Mesendoderm (in vitro differentiated cells): ENCODE data around the gene SSX7. TPM values are rescaled to one million over a fixed set of nuclear protein-coding genes. Genes with fewer than 3 reads are reported as not detected.
"Not testable (repeated sequence)": the region's sequence is repeated elsewhere in the genome, so short reads cannot be mapped to it uniquely, and the experiment has no call there.

Source experiments
- DNase-seq: peaks from one replicate; pipeline ENCODE4 v3.0.0; 2013
- H2AK5ac ChIP-seq: 2 replicates; pipeline ENCODE4 v1.6.1; 2013; ENCODE audit warnings: low read length, inconsistent platforms
- H2BK120ac ChIP-seq: 2 replicates; pipeline ENCODE4 v1.6.1; 2013; ENCODE audit warnings: low read depth, mild to moderate bottlenecking, low read length, moderate library complexity, mixed read lengths
- H2BK15ac ChIP-seq: replicated peaks from 2 replicates; pipeline ENCODE4 v1.6.1; 2013; ENCODE audit warnings: low read depth, mild to moderate bottlenecking, moderate library complexity
- H2BK5ac ChIP-seq: 2 replicates; pipeline ENCODE4 v1.6.1; 2013; ENCODE audit warnings: low read length, inconsistent platforms
- H3K18ac ChIP-seq: 2 replicates; pipeline ENCODE4 v1.6.1; 2013; ENCODE audit warnings: mild to moderate bottlenecking, low read length, mixed read lengths
- H3K23ac ChIP-seq: one replicate; pipeline ENCODE4 v1.6.1; 2013; ENCODE audit warnings: low read length
- H3K27ac ChIP-seq: 2 replicates; pipeline ENCODE4 v1.5.1; 2013; ENCODE audit warnings: low read depth, mild to moderate bottlenecking, inconsistent platforms, low read length, moderate library complexity
- H3K27me3 ChIP-seq: 2 replicates; pipeline ENCODE4 v1.6.1; 2013; ENCODE audit warnings: low read length, control low read depth, mild to moderate bottlenecking, inconsistent platforms; ENCODE audit not compliant: insufficient read depth, poor library complexity
- H3K36me3 ChIP-seq: 2 replicates; pipeline ENCODE4 v1.6.1; 2013; ENCODE audit warnings: low read length, inconsistent platforms; ENCODE audit not compliant: control insufficient read depth, insufficient read depth
- H3K4ac ChIP-seq: one replicate; pipeline ENCODE4 v1.6.1; 2013; ENCODE audit warnings: low read depth, mild to moderate bottlenecking, low read length, moderate library complexity
- H3K4me1 ChIP-seq: 2 replicates; pipeline ENCODE4 v1.6.1; 2013; ENCODE audit warnings: low read depth, low read length, inconsistent platforms; ENCODE audit not compliant: control insufficient read depth
- H3K4me2 ChIP-seq: 2 replicates; pipeline ENCODE4 v1.6.1; 2013; ENCODE audit warnings: low read length
- H3K4me3 ChIP-seq: 2 replicates; pipeline ENCODE4 v1.5.1; 2013; ENCODE audit warnings: mild to moderate bottlenecking, low read length
- H3K56ac ChIP-seq: one replicate; pipeline ENCODE4 v1.6.1; 2013; ENCODE audit warnings: low read length
- H3K79me1 ChIP-seq: 2 replicates; pipeline ENCODE4 v1.6.1; 2013; ENCODE audit warnings: low read length, inconsistent platforms
- H3K79me2 ChIP-seq: 2 replicates; pipeline ENCODE4 v1.6.1; 2013; ENCODE audit warnings: mild to moderate bottlenecking, low read length; ENCODE audit not compliant: control insufficient read depth, insufficient read depth
- H3K9ac ChIP-seq: 2 replicates; pipeline ENCODE4 v1.6.1; 2013; ENCODE audit warnings: low read length, inconsistent platforms
- H4K5ac ChIP-seq: one replicate; pipeline ENCODE4 v1.6.1; 2013; ENCODE audit warnings: low read length
- H4K8ac ChIP-seq: one replicate; pipeline ENCODE4 v1.6.1; 2013; ENCODE audit warnings: low read depth, mild to moderate bottlenecking, control low read depth, low read length, moderate library complexity
- WGBS: extraction: QIAGEN DNeasy Blood & Tissue Kit; methylation state at CpG from one replicate; pipeline ENCODE4 v1.1.7; 2013; ENCODE audit warnings: low lambda C conversion rate, missing lambda C conversion rate; ENCODE audit not compliant: insufficient coverage; ENCODE audit errors: extremely low coverage; 5-methylcytosine and 5-hydroxymethylcytosine counted together
- polyA plus RNA-seq, 2 experiments: library from polyadenylated mRNA; stranded (reverse); fragments of 200-250 nt; gene quantifications; one replicate each; pipeline ENCODE4 v1.2.3, GENCODE V29; 2013

SSX7 gene, protein sequence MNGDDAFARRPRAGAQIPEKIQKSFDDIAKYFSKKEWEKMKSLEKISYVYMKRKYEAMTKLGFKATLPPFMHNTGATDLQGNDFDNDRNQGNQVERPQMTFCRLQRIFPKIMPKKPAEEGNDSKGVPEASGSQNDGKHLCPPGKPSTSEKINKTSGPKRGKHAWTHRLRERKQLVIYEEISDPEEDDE
- polyA plus RNA-seq (2013, experiment 1 of 2): not detected
- polyA plus RNA-seq (2013, experiment 2 of 2): not detected

- not testable (repeated sequence) for H3K56ac ChIP-seq, DNase-seq, H3K36me3 ChIP-seq, H3K27ac ChIP-seq, H3K4me2 ChIP-seq, H3K27me3 ChIP-seq, H3K23ac ChIP-seq, H2BK15ac ChIP-seq, H2AK5ac ChIP-seq, H4K5ac ChIP-seq, H3K79me1 ChIP-seq, H3K4me1 ChIP-seq, H3K18ac ChIP-seq, H3K9ac ChIP-seq, H2BK5ac ChIP-seq, H3K4ac ChIP-seq, H4K8ac ChIP-seq, H2BK120ac ChIP-seq, H3K4me3 ChIP-seq, H3K79me2 ChIP-seq
- WGBS: no CpG with 5 or more reads among the region's 9 CpGs
These were observed at the start of gene SSX7 for GRCh38 chrX:52654800-52655199. SSX7 (minus strand) TSS chrX:52654900; CDS start chrX:52653472, 1,428 bp downstream.

DNA sequence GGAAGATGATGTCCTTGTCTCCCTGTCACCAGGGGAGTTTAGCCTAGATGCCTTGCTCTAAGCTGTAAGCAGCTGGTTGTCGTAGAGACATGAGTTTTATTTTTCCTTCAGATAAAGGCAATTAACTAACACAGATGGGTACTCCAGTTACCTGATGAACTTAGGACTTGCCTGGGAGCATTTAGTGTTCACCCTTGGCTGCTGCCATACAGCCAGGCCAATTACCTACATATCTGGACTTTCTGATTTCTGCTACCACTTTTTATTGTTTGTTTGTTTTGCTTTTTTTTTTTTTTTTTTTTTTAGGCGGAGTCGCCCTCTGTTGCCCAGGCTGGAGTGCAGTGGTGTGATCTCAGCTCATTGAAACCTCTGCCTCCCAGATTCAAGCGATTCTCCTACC is 37.3 kb upstream of the SSX7 start:
- not testable (repeated sequence) for H2BK5ac ChIP-seq, H3K4me2 ChIP-seq, DNase-seq, H3K27ac ChIP-seq, H2AK5ac ChIP-seq, H3K9ac ChIP-seq, H3K27me3 ChIP-seq, H2BK15ac ChIP-seq, H2BK120ac ChIP-seq, H3K4me3 ChIP-seq, H3K4ac ChIP-seq, H4K5ac ChIP-seq, H3K79me1 ChIP-seq, H3K79me2 ChIP-seq, H4K8ac ChIP-seq, H3K23ac ChIP-seq, H3K4me1 ChIP-seq, H3K36me3 ChIP-seq, H3K18ac ChIP-seq, H3K56ac ChIP-seq
- no CpG with 5 or more reads among the region's 4 CpGs for WGBS

DNA sequence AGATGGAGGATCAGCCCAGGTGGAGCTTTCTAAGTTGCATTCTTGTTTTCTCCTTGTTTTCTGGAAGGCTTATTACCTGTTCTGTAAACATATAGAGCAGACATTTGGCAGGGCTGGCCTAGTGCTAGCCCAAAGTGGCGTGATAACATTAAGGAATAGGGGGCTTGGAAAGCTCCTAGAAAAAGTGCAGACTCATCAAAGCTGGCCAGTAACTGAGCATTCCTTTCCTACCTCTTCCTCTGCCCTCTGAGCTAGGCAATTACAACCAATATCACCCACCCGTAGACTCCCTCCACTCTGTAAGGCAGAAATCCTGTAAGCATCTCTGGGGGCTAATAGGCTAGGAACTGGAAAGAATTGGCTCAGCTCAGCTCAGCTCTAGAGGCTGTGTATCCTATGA is 7.5 kb upstream of the SSX7 start:
- not testable (repeated sequence) for H3K27ac ChIP-seq, H2BK5ac ChIP-seq, H3K4ac ChIP-seq, H3K4me1 ChIP-seq, H3K79me2 ChIP-seq, H3K4me3 ChIP-seq, H3K79me1 ChIP-seq, H3K18ac ChIP-seq, H3K36me3 ChIP-seq, H3K23ac ChIP-seq, H4K8ac ChIP-seq, H4K5ac ChIP-seq, H3K56ac ChIP-seq, DNase-seq, H2BK15ac ChIP-seq, H3K27me3 ChIP-seq, H2AK5ac ChIP-seq, H3K9ac ChIP-seq, H3K4me2 ChIP-seq, H2BK120ac ChIP-seq
- WGBS: no CpG with 5 or more reads among the region's 2 CpGs

DNA sequence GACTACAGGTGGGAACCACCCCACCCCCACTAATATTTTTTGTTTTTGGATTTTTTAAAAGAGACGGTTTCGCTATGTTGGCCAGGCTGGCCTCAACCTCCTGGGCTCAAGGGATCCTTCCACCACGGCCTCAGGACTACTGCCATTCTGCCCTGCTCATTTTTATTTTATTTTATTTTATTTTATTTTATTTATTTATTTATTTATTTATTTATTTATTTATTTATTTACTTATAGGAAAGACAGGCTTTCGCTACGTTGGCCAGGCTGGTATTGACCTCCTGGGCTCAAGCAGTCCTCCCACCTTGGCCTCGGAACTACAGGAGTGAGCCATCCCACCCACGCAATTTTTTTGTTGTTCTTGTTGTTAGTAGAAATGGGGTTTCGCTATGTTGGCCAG is 775 bp upstream of the SSX7 start:
- H4K5ac ChIP-seq, H3K56ac ChIP-seq, H2BK120ac ChIP-seq, H3K18ac ChIP-seq, H3K9ac ChIP-seq, H2BK5ac ChIP-seq, H2BK15ac ChIP-seq, H2AK5ac ChIP-seq, H4K8ac ChIP-seq, H3K4me3 ChIP-seq, H3K23ac ChIP-seq, H3K27ac ChIP-seq, H3K4ac ChIP-seq, H3K4me2 ChIP-seq, H3K4me1 ChIP-seq, H3K79me2 ChIP-seq, DNase-seq, H3K79me1 ChIP-seq, H3K27me3 ChIP-seq, H3K36me3 ChIP-seq: not testable (repeated sequence)
- no CpG with 5 or more reads among the region's 8 CpGs for WGBS

GRCh38 chrX:52650676-52651075 is 4.0 kb downstream of the SSX7 start:
- not testable (repeated sequence) for H3K56ac ChIP-seq, H3K23ac ChIP-seq, H3K27ac ChIP-seq, H4K5ac ChIP-seq, H2BK15ac ChIP-seq, H3K4me3 ChIP-seq, H4K8ac ChIP-seq, H2BK5ac ChIP-seq, H2AK5ac ChIP-seq, H3K4me2 ChIP-seq, H3K79me2 ChIP-seq, H3K4ac ChIP-seq, H3K36me3 ChIP-seq, H3K27me3 ChIP-seq, H3K18ac ChIP-seq, H3K79me1 ChIP-seq, H2BK120ac ChIP-seq, H3K9ac ChIP-seq, H3K4me1 ChIP-seq, DNase-seq
- WGBS: no CpG with 5 or more reads among the region's 3 CpGs

DNA sequence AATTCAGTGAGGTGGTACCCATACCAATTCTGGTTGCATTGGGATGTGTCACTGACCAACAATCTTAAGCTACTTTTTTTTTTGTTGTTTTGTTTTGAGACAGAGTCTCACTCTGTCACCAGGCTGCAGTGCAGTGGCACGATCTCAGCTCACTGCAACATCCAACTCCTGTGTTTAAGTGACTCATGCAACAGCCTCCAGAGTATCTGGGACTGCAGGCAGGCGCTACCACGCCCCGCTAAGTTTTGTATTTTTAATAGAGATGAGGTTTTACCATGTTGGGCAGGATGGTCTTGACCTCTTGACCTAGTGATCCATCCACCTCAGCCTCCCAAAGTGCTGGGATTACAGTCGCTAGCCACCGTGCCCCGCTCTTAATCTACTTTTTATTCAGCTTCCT is 5.7 kb downstream of the SSX7 start:
- not testable (repeated sequence) for H3K4ac ChIP-seq, H2BK15ac ChIP-seq, H3K9ac ChIP-seq, H3K23ac ChIP-seq, H3K27me3 ChIP-seq, H3K4me3 ChIP-seq, H3K4me2 ChIP-seq, H2AK5ac ChIP-seq, H3K4me1 ChIP-seq, H3K36me3 ChIP-seq, H3K56ac ChIP-seq, H3K27ac ChIP-seq, H4K8ac ChIP-seq, H2BK120ac ChIP-seq, H4K5ac ChIP-seq, DNase-seq, H3K18ac ChIP-seq, H2BK5ac ChIP-seq, H3K79me1 ChIP-seq, H3K79me2 ChIP-seq
- no CpG with 5 or more reads among the region's 7 CpGs for WGBS
